Urinary bladder (tissue), 4 donors: Measurements from ENCODE around the gene ZNF606. TPM values are rescaled to one million over a fixed set of nuclear protein-coding genes. Genes with fewer than 3 reads are reported as not detected.

ENCODE experiments used
- DNase-seq: peaks from one replicate; pipeline ENCODE4 v3.0.0-alpha.2; 2015; ENCODE audit errors: extremely low spot score
- H3K27ac ChIP-seq: one replicate; pipeline ENCODE4 v1.5.1; 2013; ENCODE audit warnings: low read depth, mild to moderate bottlenecking, moderate library complexity
- H3K36me3 ChIP-seq: one replicate; pipeline ENCODE4 v1.6.1; 2013; ENCODE audit warnings: mild to moderate bottlenecking, moderate library complexity; ENCODE audit not compliant: insufficient read depth
- H3K4me1 ChIP-seq: one replicate; pipeline ENCODE4 v1.6.1; 2013; ENCODE audit warnings: mild to moderate bottlenecking, moderate library complexity; ENCODE audit not compliant: insufficient read depth
- H3K4me3 ChIP-seq: one replicate; pipeline ENCODE4 v1.5.1; 2013; ENCODE audit warnings: low read depth, low read length
- WGBS: extraction: QIAGEN DNeasy Blood & Tissue Kit; methylation state at CpG from one replicate; pipeline ENCODE4 v1.1.7; 2013; 5-methylcytosine and 5-hydroxymethylcytosine counted together
- polyA plus RNA-seq: library from polyadenylated mRNA; stranded (reverse); fragments of 200-250 nt; gene quantifications from one replicate; pipeline ENCODE4 v1.2.3, GENCODE V29; 2013
- total RNA-seq: library from RNA; depleted of rRNA; stranded (reverse); fragments of >200 nt; gene quantifications from one replicate; pipeline ENCODE4 v1.2.3, GENCODE V29; 2014
- donor health status: healthy with polysubstance abuse.
- donor health status: healthy.

The ZNF606 gene
- total and polyA plus RNA-seq, 2 donors, result 11.2 to 35.4 TPM

DNA sequence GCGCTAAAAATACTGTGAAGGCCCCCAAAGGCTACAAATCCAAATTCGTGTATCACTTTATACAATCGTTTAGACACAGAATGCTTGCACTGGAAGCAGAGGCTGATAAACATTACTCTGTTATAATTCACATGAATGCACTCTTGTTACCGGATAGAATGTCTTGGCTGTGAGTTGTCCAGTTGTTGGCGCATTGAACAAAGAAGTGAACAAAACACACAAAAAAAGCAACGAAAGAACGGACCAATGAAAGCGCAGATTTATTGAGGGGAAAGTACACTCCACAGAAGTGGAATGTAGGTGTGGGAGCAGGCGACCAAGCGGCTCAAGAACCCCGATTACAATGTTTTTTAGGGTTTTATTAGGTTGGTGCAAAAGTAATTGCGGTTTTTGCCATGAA is 66.9 kb downstream of the ZNF606 start:
- no peaks in the 10 kb centered on the region for H3K36me3 ChIP-seq
- no peak for DNase-seq
- no peaks in the 10 kb centered on the region for H3K4me1 ChIP-seq
- H3K27ac ChIP-seq, result no peak overlapping the region
- 87% methylated on average over 12 of the region's 12 CpGs for WGBS
- H3K4me3 ChIP-seq, result no peak overlapping the region

DNA sequence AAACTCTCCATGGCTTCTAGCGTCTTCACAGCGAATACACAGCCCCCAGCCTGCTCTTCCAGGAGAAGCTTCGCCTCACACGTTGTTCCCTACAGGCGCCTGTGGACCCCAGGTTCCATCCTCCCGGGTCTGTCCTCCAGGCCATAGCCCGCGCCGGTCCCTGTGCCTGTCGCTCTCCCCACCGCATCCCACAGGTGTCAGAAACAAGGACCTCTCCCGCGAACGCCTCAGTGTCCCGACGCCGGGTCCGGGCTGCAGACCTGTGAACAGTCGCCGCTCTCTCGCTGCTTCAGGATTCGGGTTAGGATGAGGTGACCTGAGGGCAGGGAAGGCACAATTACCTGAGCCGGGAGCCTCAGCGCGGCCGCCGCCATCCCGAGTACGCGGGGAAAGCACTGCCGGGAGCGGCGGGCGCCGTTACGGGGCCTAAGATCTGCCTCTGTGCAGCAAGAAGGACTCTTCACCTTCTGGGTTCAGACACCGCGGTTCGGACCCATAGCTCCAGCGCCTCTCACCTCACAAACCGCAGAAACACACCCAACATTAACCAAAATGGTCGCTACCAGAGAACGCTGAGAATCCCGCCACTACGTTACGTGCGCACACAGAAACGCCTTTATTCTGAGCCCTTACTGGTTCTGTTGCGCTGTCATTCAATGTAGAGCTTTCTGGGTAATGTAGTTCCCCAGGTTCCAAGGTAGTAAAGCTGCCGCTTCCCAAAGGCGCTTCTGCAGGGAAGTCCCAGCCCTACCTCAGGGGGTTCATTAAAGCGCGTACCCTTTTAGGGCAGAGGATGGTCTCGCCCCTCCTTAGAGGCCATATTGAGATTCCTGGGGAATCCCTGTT is 67.6 kb downstream of the ZNF606 start, which contains the start of gene ZNF418:
TSS of gene ZNF418 (minus strand) at position 583 of the 846 bp plus-strand sequence. CDS start 1,580 bp downstream, outside the sequence.
- DNase-seq, result peak; percentile 78
- Histone ChIP-seq H3K27ac (no peak within 1 kb of the TSS), H3K4me3 (peak within 1 kb of the TSS; percentile 61), H3K36me3 (no peaks in the 10 kb centered on the region), H3K4me1 (no peaks in the 10 kb centered on the region)
- WGBS, result 2% methylated on average over 54 of the region's 54 CpGs

DNA sequence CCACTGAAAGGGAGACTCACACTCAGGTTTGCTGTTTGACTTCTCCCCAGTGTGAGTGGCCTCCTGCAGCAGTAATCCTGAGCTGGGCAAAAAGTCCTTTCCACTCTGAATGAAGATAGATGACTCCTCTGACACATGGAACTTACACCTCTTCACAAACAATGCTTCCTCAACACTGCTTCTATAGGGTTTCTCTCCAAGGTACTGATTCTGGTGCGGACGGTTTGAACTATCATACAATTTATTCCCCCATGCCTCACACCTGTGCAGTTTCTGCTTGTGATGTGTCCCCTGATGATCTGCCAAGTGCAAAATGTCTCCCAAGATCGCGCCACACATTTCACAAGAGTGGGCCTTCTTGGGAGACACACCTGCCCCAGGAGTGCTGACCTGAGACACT is 75.0 kb downstream of the ZNF606 start:
- WGBS, result 99% methylated on average over 4 of the region's 4 CpGs
- no peaks in the 10 kb centered on the region for H3K36me3 ChIP-seq

More for the DNA sequence above, 75.0 kb downstream of the ZNF606 start:
- H3K4me1 ChIP-seq, result no peaks in the 10 kb centered on the region
- H3K27ac ChIP-seq, result no peak overlapping the region
- DNase-seq, result no peak
- no peak overlapping the region for H3K4me3 ChIP-seq

Other genes with a start within 250 kb of the ZNF606 start
- gene ZNF586, start 233.1 kb downstream of the ZNF606 start, total RNA-seq, result 33.8 TPM
- gene ZNF586, start 233.1 kb downstream of the ZNF606 start, polyA plus RNA-seq, result 9.2 TPM
- 24.5 TPM for gene ZNF552, start 187.9 kb downstream of the ZNF606 start, total RNA-seq
- 6.5 TPM for gene ZNF552, start 187.9 kb downstream of the ZNF606 start, polyA plus RNA-seq
- gene ZNF587B, start 172.5 kb downstream of the ZNF606 start, total RNA-seq, result 29.1 TPM
- 3.8 TPM for gene ZNF587B, start 172.5 kb downstream of the ZNF606 start, polyA plus RNA-seq
- 45.4 TPM for gene ZNF587, start 153.0 kb downstream of the ZNF606 start, total RNA-seq
- gene ZNF587, start 153.0 kb downstream of the ZNF606 start, polyA plus RNA-seq, result 7.5 TPM
- gene ZNF814, start 113.8 kb downstream of the ZNF606 start, total RNA-seq, result 19.2 TPM
- 8.3 TPM for gene ZNF814, start 113.8 kb downstream of the ZNF606 start, polyA plus RNA-seq
- 35.6 TPM for gene ZNF417, start 86.2 kb downstream of the ZNF606 start, total RNA-seq
- gene ZNF417, start 86.2 kb downstream of the ZNF606 start, polyA plus RNA-seq, result 5.1 TPM
- gene ZNF418, start 67.4 kb downstream of the ZNF606 start, total RNA-seq, result 18.7 TPM
- gene ZNF418, start 67.4 kb downstream of the ZNF606 start, polyA plus RNA-seq, result 4.5 TPM
- gene ZNF256, start 55.1 kb downstream of the ZNF606 start, total RNA-seq, result 12.0 TPM
- 5.9 TPM for gene ZNF256, start 55.1 kb downstream of the ZNF606 start, polyA plus RNA-seq
- 1.0 TPM for gene C19orf18, start 28.3 kb downstream of the ZNF606 start, total RNA-seq
- gene C19orf18, start 28.3 kb downstream of the ZNF606 start, polyA plus RNA-seq, result 0.67 TPM
- not detected for gene ZSCAN1, start 31.2 kb upstream of the ZNF606 start, total RNA-seq
- gene ZSCAN1, start 31.2 kb upstream of the ZNF606 start, polyA plus RNA-seq, result 0.44 TPM
- 12.6 TPM for gene ZNF135, start 56.5 kb upstream of the ZNF606 start, total RNA-seq
- gene ZNF135, start 56.5 kb upstream of the ZNF606 start, polyA plus RNA-seq, result 9.0 TPM
- 73.1 TPM for gene ZSCAN18, start 95.4 kb upstream of the ZNF606 start, total RNA-seq
- 98.2 TPM for gene ZSCAN18, start 95.4 kb upstream of the ZNF606 start, polyA plus RNA-seq
- 19.6 TPM for gene ZNF329, start 148.0 kb upstream of the ZNF606 start, total RNA-seq
- gene ZNF329, start 148.0 kb upstream of the ZNF606 start, polyA plus RNA-seq, result 9.4 TPM
- 18.9 TPM for gene ZNF274, start 180.2 kb upstream of the ZNF606 start, total RNA-seq
- gene ZNF274, start 180.2 kb upstream of the ZNF606 start, polyA plus RNA-seq, result 32.1 TPM
- gene ZNF544, start 226.1 kb upstream of the ZNF606 start, total RNA-seq, result 51.4 TPM
- gene ZNF544, start 226.1 kb upstream of the ZNF606 start, polyA plus RNA-seq, result 23.6 TPM